GM12874 (cell line): ENCODE results near the gene TXNRD1.
A peak's percentile ranks its signal among the peaks of the same experiment; 100 is the strongest.

Source experiments
- TF ChIP-seq, protein P1 (sequence below): IDR thresholded peaks from 2 replicates; pipeline ENCODE4 v1.5.1; 2011; ENCODE audit warnings: low read depth, mild to moderate bottlenecking, control low read depth, low read length, moderate library complexity; ENCODE audit not compliant: insufficient read depth

Gene TXNRD1

DNA sequence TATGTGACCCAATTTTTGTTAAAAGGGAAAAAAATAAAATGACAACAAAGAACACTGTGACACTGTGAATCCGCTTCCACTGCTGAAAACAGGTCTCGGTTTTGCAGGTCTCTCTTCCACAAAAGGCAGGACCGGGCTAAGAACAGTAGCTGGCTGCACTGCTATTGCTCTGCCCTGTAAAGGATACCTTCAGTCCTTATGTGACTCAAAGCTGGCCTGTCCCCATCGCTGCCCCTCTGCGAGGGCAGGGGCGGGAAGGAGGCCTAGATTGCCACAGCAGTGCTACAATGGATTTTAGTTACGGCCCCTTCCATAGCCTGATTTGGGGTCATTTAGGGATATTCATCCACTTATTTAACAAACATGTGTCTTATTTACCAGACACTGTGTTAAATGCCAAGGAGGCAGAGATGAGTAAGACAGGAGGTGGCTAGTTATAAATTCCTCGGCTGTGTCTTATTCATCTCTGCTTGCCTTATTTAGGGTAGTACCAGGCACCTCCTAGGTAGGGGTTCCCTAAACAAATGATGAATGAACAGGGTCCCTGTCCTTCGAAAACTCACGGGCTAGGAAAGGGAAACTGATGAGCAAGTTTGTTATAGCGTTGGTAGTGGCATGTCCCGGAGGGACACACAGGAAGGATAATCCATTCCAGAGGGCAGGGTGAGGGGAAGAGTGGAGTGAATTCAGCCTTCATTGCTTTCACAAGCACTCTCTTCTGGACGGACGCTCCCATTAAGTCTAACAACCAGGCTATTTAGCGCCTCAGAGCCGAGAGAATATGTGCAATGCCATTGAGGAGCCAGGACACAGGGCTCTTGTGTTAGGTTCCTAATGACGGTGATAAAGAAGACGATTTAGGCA lies 161.3 kb downstream of the TXNRD1 start:
- TF ChIP-seq, protein P1, sequence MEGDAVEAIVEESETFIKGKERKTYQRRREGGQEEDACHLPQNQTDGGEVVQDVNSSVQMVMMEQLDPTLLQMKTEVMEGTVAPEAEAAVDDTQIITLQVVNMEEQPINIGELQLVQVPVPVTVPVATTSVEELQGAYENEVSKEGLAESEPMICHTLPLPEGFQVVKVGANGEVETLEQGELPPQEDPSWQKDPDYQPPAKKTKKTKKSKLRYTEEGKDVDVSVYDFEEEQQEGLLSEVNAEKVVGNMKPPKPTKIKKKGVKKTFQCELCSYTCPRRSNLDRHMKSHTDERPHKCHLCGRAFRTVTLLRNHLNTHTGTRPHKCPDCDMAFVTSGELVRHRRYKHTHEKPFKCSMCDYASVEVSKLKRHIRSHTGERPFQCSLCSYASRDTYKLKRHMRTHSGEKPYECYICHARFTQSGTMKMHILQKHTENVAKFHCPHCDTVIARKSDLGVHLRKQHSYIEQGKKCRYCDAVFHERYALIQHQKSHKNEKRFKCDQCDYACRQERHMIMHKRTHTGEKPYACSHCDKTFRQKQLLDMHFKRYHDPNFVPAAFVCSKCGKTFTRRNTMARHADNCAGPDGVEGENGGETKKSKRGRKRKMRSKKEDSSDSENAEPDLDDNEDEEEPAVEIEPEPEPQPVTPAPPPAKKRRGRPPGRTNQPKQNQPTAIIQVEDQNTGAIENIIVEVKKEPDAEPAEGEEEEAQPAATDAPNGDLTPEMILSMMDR = no peak

DNA sequence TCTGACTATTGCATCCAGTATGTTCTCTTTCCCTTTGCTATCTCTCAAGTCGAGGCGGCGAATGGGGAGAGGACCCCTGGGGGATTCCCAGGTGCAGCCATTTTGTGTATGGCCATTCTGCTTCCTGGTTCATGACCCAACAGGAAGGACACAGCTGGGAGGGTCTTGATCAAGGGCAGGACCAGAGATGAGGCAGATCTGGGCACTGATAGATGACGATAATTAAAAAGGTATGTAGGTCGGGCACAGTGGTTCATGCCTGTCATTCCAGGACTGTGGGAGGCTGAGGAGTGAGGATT lies 161.9 kb downstream of the TXNRD1 start:
- TF ChIP-seq, protein P1 = no peak

DNA sequence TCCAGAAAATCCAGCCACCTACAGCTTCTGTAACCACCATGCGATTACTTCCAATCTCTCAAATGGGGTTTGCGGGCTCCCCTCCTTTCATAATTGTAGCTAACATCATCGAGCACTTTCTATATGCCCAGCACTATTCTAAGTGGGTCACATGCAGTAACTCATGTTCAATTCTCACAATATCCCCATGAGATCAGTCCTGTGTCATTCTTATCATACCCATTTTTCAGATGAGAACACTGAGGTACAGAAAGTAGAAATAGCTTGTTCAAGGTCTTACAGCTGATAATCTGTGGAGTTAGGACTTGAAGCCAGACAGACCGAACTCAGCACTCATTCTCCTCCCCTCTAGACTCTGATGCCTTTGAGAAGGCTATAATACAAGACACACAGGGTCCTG lies 162.8 kb downstream of the TXNRD1 start:
- TF ChIP-seq, protein P1 = no peak

DNA sequence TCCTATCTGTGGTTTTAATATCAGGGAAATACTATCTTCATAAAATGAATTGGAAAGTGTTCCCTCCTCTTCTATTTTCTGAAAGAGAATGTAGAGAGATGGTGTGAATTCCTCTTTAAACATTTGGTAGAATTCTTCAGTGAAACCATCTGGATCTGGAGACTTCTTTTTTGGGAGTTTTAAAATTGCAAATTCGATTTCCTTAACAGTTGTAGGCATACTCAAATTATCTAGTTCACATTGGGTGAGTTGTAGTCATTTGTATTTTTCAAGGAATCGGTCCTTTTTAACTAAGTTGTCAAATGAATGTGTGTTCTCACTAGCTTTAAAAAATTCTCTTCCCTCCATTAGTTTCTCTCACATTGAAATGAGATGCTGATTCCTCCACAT lies 165.8 kb downstream of the TXNRD1 start:
- TF ChIP-seq, protein P1 = no peak

DNA sequence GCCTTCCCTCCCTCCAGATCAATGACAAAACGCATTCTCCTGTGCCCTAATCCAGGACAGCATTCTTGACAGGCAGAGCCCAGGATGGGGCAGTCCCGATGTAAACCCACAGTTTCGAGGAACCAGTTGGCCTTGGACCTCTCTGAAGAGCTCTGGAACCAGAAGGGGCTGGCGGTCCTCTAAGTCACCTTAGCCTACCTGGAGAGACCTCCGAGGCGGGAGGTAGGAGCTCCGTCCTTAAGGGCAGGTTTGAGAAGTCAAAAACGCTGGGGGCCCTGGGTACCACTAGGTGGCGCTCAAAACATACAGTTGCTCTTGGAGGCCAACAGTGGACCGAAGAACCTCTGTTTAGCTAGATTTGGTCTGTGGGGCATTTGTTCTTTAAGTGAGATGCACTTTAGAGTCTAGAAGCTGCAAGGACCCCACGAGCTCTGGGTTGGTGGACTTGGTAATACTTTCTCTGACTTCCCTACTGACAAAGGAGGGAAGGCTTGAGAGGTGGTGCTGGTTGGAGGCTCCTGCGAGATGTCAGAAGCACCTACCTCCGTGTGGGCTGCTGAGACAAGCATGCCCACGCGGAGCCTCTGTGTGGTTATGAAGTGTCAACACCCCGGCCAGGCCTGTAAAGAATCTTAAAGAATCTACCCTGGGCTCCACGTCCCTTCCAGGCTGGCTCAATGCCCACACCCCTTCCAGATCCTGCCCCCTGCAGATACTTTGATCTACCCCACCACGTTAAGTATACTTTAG lies 166.3 kb downstream of the TXNRD1 start:
- TF ChIP-seq, protein P1 = peak; percentile 91

DNA sequence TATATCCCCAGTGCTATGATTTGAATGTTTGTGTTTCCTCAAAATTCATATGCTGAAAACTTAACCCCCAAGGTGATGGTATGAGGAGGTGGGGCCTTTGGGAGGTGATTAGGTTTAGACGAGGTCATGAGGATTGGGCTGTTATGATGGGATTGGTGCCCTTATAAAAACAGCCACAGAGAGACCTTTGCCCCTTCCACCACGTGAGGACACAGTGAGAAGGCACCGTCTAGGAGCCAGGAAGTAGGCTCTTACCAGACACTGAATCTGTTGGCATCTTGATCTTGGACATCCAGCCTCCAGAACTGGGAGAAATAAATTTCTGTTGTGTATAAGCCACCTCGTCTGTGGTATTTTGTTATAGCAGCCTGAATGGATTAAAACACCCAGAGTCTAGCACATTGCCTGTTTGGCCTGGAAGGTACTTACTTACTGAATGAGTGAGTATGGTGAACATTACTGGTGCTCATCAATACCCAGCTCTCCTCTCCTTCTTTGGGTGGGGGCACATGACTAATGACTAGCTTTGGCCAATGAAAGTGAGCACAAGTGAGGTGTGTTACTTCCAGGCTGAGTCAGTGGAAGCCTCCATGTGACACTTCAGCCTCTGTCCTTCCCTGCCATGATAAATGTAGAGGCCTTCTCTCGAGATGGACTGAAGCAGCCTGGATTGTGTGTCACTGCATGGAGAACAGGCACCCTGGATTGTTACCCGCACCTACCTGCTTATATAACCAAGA lies 168.7 kb downstream of the TXNRD1 start:
- TF ChIP-seq, protein P1 = no peak

DNA sequence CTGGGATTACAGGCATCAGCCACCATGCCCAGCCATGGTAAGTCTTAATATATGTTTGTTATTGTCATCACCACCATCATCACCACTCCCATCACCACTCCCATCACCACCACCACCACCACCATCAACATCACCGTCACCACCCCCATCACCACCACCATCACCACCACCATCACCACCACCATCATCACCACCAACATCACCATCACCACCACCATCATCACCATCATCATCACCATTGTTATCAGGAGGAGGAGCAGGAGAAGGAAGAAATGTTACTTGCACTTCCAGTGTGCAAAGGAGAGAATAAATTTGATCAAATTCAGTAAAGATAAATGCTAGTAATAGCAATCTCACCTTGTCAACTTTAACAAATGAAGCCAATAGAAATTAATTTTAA lies 169.9 kb downstream of the TXNRD1 start:
- TF ChIP-seq, protein P1 = no peak
